GM18951 (cell line): ENCODE results near the gene LILRB4.
"Not testable (repeated sequence)": the region's sequence is repeated elsewhere in the genome, so short reads cannot be mapped to it uniquely, and the experiment has no call there.

ENCODE experiments used
- POLR2A ChIP-seq: IDR thresholded peaks from 4 replicates; pipeline ENCODE4 v1.6.1; 2011; ENCODE audit warnings: mild to moderate bottlenecking; ENCODE audit not compliant: insufficient read length, insufficient read depth; ENCODE audit errors: extremely low read depth
- in situ Hi-C: fragments of 300-500 bp; cut with MboI; formaldehyde crosslinking; loops from one replicate; pipeline ENCODE4 v1.12.0; 2022; ENCODE audit warnings: low sequenced_read_pairs, mixed read lengths, inconsistent platforms; ENCODE audit not compliant: unreplicated experiment

Gene LILRB4

GRCh38 chr19:54662730-54663129 lies at the start of gene LILRB4:
Gene LILRB4, plus strand, starts transcription at chr19:54662985. Its CDS starts 49 bp downstream, at chr19:54663034.
- in situ Hi-C loops = no loop called here
- peak; percentile 48 for TF ChIP-seq POLR2A

- in situ Hi-C loops = no loop called here
- TF ChIP-seq POLR2A = no peak
Observed at GRCh38 chr19:54614726-54615125, 48.1 kb upstream of the LILRB4 start.

- TF ChIP-seq POLR2A = no peak
- in situ Hi-C loops = no loop called here
Observed at GRCh38 chr19:54616057-54616456, 46.7 kb upstream of the LILRB4 start.

- TF ChIP-seq POLR2A = peak; percentile 54
Observed at GRCh38 chr19:54616821-54617560, 45.8 kb upstream of the LILRB4 start.

GRCh38 chr19:54620464-54620863 lies 42.3 kb upstream of the LILRB4 start:
- no peak for TF ChIP-seq POLR2A
- in situ Hi-C loops = no loop called here

More at GRCh38 chr19:54616821-54617560, 45.8 kb upstream of the LILRB4 start:
- in situ Hi-C loops = no loop called here

- no peak for TF ChIP-seq POLR2A
- in situ Hi-C loops = no loop called here
Observed at GRCh38 chr19:54622431-54622830, 40.4 kb upstream of the LILRB4 start.

- in situ Hi-C loops = not testable (repeated sequence)
Observed at GRCh38 chr19:54624234-54624633, 38.6 kb upstream of the LILRB4 start.

DNA sequence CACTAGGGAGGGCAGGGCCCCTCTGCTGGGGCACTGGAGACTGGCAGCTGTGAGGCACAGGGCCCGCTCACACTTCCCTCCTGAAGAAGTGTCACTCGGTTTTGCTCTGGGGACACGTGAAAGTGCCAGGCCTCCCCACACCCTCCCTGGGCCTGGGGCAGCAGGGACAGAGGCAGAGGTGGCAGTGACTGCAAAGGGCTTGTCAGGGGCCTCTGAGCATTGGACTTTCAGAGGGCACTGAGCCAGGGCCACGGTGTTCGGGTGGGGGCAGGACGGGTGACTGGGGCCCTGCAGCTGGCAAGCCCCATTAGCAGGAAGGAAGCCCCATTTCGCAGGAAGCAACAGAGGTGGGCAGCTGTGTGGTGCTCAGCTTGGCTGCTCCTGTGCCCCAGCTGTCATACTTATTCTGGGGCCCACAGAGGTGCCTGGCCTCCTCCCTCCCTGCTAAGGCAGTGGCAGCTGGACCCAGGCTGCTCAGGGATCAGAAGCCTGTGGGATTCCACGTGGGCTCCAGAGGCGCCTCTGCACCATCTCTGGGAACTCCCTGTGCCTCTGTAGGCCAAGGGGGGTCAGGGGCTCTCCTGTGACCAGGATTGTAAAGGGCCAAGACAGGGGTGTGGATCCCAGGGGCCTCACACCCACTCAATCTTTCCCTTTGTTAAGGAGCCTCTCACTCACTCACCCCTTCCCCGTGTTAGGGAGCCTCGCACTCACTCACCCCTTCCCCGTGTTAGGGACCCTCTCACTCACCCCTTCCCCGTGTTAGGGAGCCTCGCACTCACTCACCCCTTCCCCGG lies 37.7 kb upstream of the LILRB4 start:
- in situ Hi-C loops = not testable (repeated sequence)

DNA sequence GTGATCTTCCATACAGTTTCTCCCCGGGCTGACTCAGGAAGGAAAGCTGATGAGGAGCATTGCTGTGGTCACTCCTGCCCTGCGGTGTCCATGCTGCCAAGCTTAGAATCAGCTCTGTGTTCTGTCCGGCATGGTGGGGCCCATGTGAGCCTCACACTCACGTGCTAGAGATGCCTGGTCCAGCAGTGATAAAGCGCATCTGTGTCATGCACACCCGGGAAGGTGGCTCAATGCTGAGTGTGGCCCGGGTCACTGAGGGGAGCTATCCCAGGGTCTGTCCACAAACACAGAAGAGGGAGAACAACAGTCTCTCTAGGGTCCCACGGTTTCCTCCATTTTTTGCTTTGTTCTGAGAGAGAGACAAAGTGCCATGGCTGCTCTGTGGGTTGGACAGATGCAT lies 36.0 kb upstream of the LILRB4 start:
- in situ Hi-C loops = no loop called here
- TF ChIP-seq POLR2A = no peak

DNA sequence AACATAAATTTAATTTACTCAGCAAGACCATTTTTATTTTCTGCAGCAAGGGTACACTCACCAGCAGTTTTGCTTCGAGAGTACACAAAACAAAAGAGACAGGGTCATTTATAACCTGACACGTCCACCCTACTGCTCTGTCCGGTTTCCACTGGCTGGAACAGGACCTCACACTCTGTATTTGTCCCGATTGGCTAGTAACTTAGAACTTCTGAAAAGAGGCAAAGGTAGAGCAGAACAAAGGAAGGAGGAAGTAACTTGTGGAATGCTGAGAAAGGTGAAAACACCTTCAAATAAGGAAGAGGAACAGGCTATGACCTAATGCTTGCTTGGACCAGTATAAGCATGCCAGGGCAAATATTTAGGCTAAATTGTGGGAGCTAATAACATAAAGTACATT lies 34.9 kb upstream of the LILRB4 start:
- in situ Hi-C loops = not testable (repeated sequence)

- in situ Hi-C loops = not testable (repeated sequence)
Observed at GRCh38 chr19:54630262-54630661, 32.5 kb upstream of the LILRB4 start, which contains the start of gene LILRB1. Gene LILRB1, plus strand, starts transcription at chr19:54630484. Its CDS starts 590 bp downstream, at chr19:54631074.

DNA sequence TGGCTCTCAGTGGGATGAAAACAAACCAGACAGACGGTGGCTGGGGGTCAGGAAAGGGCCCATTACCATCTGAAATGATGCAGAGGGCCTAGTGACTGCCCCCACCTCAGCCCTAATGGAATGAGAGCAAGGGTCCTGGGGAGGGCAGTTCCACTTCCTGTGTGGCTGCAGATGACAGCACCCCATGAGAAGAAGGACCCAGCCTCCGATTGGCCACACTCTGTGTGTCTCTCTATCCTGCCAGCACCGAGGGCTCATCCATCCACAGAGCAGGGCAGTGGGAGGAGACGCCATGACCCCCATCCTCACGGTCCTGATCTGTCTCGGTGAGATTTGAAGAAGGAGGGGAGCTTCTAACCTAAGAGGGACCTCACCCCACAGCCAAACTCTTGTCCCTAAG lies 32.0 kb upstream of the LILRB4 start:
- TF ChIP-seq POLR2A = no peak
- in situ Hi-C loops = no loop called here

DNA sequence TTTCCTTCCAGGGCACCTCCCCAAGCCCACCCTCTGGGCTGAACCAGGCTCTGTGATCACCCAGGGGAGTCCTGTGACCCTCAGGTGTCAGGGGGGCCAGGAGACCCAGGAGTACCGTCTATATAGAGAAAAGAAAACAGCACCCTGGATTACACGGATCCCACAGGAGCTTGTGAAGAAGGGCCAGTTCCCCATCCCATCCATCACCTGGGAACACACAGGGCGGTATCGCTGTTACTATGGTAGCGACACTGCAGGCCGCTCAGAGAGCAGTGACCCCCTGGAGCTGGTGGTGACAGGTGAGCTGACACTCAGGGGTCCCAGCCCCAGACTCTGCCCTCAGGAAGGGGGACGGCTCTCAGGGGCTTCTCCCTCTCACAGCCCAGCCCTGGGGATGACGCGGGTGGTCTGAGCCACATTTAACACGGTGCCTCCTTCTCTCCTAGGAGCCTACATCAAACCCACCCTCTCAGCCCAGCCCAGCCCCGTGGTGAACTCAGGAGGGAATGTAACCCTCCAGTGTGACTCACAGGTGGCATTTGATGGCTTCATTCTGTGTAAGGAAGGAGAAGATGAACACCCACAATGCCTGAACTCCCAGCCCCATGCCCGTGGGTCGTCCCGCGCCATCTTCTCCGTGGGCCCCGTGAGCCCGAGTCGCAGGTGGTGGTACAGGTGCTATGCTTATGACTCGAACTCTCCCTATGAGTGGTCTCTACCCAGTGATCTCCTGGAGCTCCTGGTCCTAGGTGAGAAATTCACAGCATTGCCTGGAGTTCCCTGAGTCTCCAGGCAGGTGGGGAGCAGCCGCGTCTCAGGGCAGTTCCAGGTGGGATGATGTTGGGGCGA lies 31.1 kb upstream of the LILRB4 start:
- in situ Hi-C loops = not testable (repeated sequence)

DNA sequence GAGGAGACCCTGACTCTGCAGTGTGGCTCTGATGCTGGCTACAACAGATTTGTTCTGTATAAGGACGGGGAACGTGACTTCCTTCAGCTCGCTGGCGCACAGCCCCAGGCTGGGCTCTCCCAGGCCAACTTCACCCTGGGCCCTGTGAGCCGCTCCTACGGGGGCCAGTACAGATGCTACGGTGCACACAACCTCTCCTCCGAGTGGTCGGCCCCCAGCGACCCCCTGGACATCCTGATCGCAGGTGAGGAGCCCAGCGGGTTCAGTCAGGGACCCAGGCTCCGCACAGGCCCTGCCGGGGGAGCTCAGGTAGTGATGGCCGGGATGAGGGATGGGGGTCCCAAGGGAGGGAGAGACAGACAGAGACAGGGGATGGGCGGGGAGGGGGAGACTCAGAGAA lies 30.3 kb upstream of the LILRB4 start:
- in situ Hi-C loops = not testable (repeated sequence)

DNA sequence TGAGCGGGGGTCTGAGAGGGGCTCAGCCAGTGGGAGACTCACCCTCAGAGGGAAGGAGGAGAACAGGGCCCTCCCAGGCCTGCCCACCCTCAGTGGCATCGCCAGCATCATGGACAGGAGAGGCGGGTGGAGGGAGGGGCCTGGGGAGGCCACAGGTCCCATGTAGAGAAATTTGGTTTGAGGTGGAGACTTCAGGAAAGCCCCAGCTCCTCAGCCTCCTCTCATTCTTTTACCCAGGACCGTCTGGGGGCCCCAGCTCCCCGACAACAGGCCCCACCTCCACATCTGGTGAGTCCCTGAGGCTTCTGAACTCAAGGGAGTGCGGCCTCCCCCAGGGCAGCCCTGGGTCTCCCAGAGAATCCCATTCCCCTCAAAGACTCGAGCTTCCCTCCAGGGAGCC lies 29.4 kb upstream of the LILRB4 start:
- in situ Hi-C loops = no loop called here
- no peak for TF ChIP-seq POLR2A

DNA sequence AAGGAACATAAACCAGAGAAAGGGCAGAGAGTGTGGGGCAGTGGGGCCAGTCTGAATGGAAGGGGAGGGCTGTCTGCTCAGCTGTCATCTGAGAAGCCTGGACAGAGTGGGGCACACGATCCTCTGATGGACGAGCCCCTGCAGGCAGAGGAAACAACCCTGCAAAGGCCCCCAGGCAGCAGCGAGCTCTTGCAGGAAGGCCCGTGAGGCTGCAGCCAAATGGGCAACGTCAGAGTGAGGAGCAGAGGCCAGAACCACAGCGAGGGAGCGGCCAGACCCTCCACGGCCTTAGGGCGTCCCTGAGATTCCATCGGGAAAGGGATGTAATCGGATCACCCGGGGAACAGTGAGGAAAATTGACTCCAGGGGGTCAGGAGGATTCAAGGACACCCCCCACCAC lies 26.7 kb upstream of the LILRB4 start:
- in situ Hi-C loops = not testable (repeated sequence)
